Keratinocyte (primary cell): ENCODE measurements around the gene XG. TPM values are rescaled to one million over a fixed set of nuclear protein-coding genes. Genes with fewer than 3 reads are reported as not detected.

Experiments used
- DNase-seq: peaks from one replicate; pipeline ENCODE4 v3.0.0-alpha.2; 2011; ENCODE audit warnings: low read depth, missing footprints, low spot score
- FAIRE-seq: peaks from 2 replicates; lab custom pipeline; 2011; peaks lifted over from hg19 to GRCh38; lab: Jason Lieb, UNC
- H2AFZ ChIP-seq: 2 replicates; pipeline ENCODE4 v1.6.0; 2012; ENCODE audit warnings: low read length, control low read depth, inconsistent platforms; ENCODE audit not compliant: control insufficient read depth
- H3K27ac ChIP-seq: 2 replicates; pipeline ENCODE4 v1.5.1; 2011; ENCODE audit warnings: low read length; ENCODE audit not compliant: control insufficient read depth, insufficient read depth
- H3K27me3 ChIP-seq: 3 replicates; pipeline ENCODE4 v1.6.0; 2011; ENCODE audit warnings: low read length; ENCODE audit not compliant: control insufficient read depth, insufficient read depth; ENCODE audit errors: extremely low read depth
- H3K36me3 ChIP-seq, 2 experiments: 2 replicates in 1 of 2; 3 replicates in 1 of 2; pipeline ENCODE4 v1.5.1; 2011; ENCODE audit warnings: low read length in 2 of 2, mild to moderate bottlenecking in 1 of 2; ENCODE audit not compliant: control insufficient read depth in 2 of 2, insufficient read depth in 2 of 2; ENCODE audit errors: extremely low read depth in 1 of 2
- H3K4me1 ChIP-seq: 3 replicates; pipeline ENCODE4 v1.5.1; 2011; ENCODE audit warnings: low read length; ENCODE audit not compliant: control insufficient read depth, insufficient read depth; ENCODE audit errors: extremely low read depth
- H3K4me2 ChIP-seq: 3 replicates; pipeline ENCODE4 v1.6.0; 2011; ENCODE audit warnings: low read depth, low read length; ENCODE audit not compliant: control insufficient read depth, insufficient read depth; ENCODE audit errors: extremely low read depth
- H3K4me3 ChIP-seq, 3 experiments: fragments of 200-600 bp in 1 of 3; sonication (generic) in 1 of 3; 2 replicates in 2 of 3; 3 replicates in 1 of 3; pipeline ENCODE4 v1.5.1; 2011 to 2016; ENCODE audit warnings: low read length in 3 of 3, mild to moderate bottlenecking in 3 of 3, control low read depth in 2 of 3, inconsistent platforms in 1 of 3, low read depth in 1 of 3, mixed read lengths in 1 of 3, mixed run types in 1 of 3, moderate library complexity in 1 of 3; ENCODE audit not compliant: control insufficient read depth in 2 of 3, insufficient read depth in 2 of 3; ENCODE audit errors: extremely low read depth in 1 of 3
- H3K79me2 ChIP-seq: 2 replicates; pipeline ENCODE4 v1.6.0; 2012; ENCODE audit warnings: low read length; ENCODE audit not compliant: control insufficient read depth, insufficient read depth
- H3K9ac ChIP-seq: 3 replicates; pipeline ENCODE4 v1.6.0; 2011; ENCODE audit warnings: low read length; ENCODE audit not compliant: control insufficient read depth, insufficient read depth; ENCODE audit errors: extremely low read depth
- H3K9me1 ChIP-seq: 3 replicates; pipeline ENCODE4 v1.6.0; 2011; ENCODE audit warnings: low read length; ENCODE audit not compliant: control insufficient read depth, insufficient read depth; ENCODE audit errors: extremely low read depth
- H3K9me3 ChIP-seq: 2 replicates; pipeline ENCODE4 v1.5.1; 2012; ENCODE audit warnings: low read depth, low read length; ENCODE audit not compliant: control insufficient read depth
- H4K20me1 ChIP-seq: 3 replicates; pipeline ENCODE4 v1.6.0; 2011; ENCODE audit warnings: low read length; ENCODE audit not compliant: control insufficient read depth, insufficient read depth; ENCODE audit errors: extremely low read depth
- EZH2 ChIP-seq: IDR thresholded peaks from one replicate; pipeline ENCODE4 v1.6.1; 2012; ENCODE audit warnings: inconsistent platforms, mild to moderate bottlenecking, low read length, moderate library complexity
- dilution Hi-C: fragments of 300-500 bp; cut with MboI; formaldehyde crosslinking; loops from one replicate; pipeline ENCODE4 v1.7.0; 2020; ENCODE audit warnings: low sequenced_read_pairs; ENCODE audit not compliant: extremely low pct_ligation_motif_present
- polyA plus RNA-seq, 5 experiments: library from polyadenylated mRNA; depleted of rRNA in 3 of 5; stranded (reverse) in 3 of 5; stranded (forward) in 1 of 5; unstranded in 1 of 5; fragments of >200 nt; gene quantifications; 1 replicate in 1 of 5; 2 replicates in 3 of 5; 3 replicates in 1 of 5; pipeline versions ENCODE4 v1.2.1 to v1.2.3, GENCODE V29; 2011 to 2012; ENCODE audit warnings: missing spikeins in 2 of 5, low read depth in 1 of 5, low replicate concordance in 1 of 5
- TF ChIP-seq, protein P1 (sequence below), 3 experiments: IDR thresholded peaks in 1 of 3; conservative IDR thresholded peaks in 1 of 3; optimal IDR thresholded peaks in 1 of 3; 2 replicates in 2 of 3; 3 replicates in 1 of 3; pipeline versions ENCODE3 to v1.5.1; 2011; ENCODE audit warnings: low read length in 3 of 3, mild to moderate bottlenecking in 3 of 3, moderate library complexity in 2 of 3, control low read depth in 1 of 3, inconsistent platforms in 1 of 3; ENCODE audit not compliant: insufficient read depth in 2 of 3; ENCODE audit errors: extremely low read depth in 1 of 3

Gene XG
- polyA plus RNA-seq, 1 donor (not counting 4 experiments of a cell fraction or from before 2014, with no cell fraction given): 70.9 TPM

DNA sequence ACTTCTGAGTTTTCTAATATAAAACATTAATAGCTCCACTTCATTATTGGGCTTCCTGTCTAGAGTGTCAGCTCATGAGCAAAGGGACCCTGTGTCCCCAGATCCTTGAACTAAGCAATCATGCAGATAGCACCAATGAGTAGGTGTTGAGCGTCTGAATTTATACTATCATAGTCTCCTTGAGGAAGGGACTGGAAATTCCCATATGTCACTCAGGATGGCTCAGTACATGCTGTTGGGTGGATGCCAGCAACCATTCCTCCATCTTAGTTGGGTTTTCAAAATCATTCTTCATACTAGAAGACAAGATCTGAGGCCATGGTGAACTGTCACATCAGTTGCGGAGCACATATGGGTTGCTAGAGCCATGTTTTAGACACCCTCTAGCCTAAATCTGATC lies 33.0 kb upstream of the XG start:
- H3K4me3 ChIP-seq: no peak overlapping the region
- dilution Hi-C loops: no loop called here
- no peak overlapping the region for H2AFZ ChIP-seq
- no peaks in the 10 kb centered on the region for H3K4me1 ChIP-seq
- DNase-seq (no peak), FAIRE-seq (no peak)
- peaks cover 10% of the 10 kb centered on the region for H3K79me2 ChIP-seq
- no peaks in the 10 kb centered on the region for H3K9me1 ChIP-seq
- H3K9ac ChIP-seq: no peak overlapping the region
- peaks cover 27 to 42% of the 10 kb centered on the region in 2 experiments for H3K36me3 ChIP-seq
- no peaks in the 10 kb centered on the region for H3K27me3 ChIP-seq
- H3K9me3 ChIP-seq: no peaks in the 10 kb centered on the region
- no peaks in the 10 kb centered on the region for H4K20me1 ChIP-seq
- TF ChIP-seq EZH2: no peak
- TF ChIP-seq, protein P1, sequence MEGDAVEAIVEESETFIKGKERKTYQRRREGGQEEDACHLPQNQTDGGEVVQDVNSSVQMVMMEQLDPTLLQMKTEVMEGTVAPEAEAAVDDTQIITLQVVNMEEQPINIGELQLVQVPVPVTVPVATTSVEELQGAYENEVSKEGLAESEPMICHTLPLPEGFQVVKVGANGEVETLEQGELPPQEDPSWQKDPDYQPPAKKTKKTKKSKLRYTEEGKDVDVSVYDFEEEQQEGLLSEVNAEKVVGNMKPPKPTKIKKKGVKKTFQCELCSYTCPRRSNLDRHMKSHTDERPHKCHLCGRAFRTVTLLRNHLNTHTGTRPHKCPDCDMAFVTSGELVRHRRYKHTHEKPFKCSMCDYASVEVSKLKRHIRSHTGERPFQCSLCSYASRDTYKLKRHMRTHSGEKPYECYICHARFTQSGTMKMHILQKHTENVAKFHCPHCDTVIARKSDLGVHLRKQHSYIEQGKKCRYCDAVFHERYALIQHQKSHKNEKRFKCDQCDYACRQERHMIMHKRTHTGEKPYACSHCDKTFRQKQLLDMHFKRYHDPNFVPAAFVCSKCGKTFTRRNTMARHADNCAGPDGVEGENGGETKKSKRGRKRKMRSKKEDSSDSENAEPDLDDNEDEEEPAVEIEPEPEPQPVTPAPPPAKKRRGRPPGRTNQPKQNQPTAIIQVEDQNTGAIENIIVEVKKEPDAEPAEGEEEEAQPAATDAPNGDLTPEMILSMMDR (optimal IDR thresholded peaks at IDR 0.05 in 1 of 3, IDR thresholded peaks at IDR 0.05 in 1 of 3, conservative IDR thresholded peaks at IDR 0.05 in 1 of 3; ENCODE audit: extremely low read depth in 1 of 3, insufficient read depth in 2 of 3, low read length in 3 of 3): no peak
- no peak overlapping the region for H3K27ac ChIP-seq
- H3K4me2 ChIP-seq: no peak overlapping the region

DNA sequence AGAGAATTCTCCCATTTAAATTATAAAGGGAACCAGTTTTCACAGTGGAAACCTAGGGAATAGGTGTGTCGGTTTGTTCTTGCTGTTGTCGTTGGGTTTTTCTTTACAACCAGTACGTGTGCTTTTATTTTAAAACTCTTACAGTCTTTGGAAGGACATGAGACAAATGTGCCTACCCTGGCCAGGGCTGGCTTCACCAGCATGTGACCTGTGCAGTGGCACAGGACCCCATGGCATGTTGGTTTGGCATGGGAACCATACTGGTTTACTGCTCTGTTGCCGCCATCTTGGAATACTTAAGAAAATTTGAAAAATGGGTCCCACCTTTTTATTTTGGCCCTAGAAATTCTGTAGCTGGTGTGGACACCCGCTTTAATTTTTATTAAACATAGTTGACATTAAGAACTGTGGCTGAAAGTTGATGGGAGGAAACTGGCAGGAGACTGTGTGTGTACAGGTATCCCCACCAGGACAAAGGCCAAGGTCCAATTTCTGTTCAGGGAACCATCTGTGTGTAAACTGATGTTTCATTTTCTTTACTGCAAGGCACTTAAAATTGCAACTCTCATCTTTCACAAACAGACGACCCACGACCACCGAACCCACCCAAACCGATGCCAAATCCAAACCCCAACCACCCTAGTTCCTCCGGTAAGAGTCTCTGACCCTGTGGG lies 31.9 kb upstream of the XG start:
- H3K4me1 ChIP-seq: no peaks in the 10 kb centered on the region
- dilution Hi-C loops: no loop called here
- no peaks in the 10 kb centered on the region for H3K27me3 ChIP-seq
- FAIRE-seq (peak; percentile 70), DNase-seq (no peak)
- H3K79me2 ChIP-seq: peaks cover 4% of the 10 kb centered on the region
- H3K9ac ChIP-seq: no peak overlapping the region
- H3K4me3 ChIP-seq: no peak overlapping the region
- no peaks in the 10 kb centered on the region for H4K20me1 ChIP-seq
- H3K27ac ChIP-seq: no peak overlapping the region
- H3K4me2 ChIP-seq: no peak overlapping the region
- H3K9me3 ChIP-seq: no peaks in the 10 kb centered on the region
- no peak overlapping the region for H2AFZ ChIP-seq
- H3K9me1 ChIP-seq: no peaks in the 10 kb centered on the region
- no peak for TF ChIP-seq EZH2
- TF ChIP-seq, protein P1 (optimal IDR thresholded peaks at IDR 0.05 in 1 of 3, IDR thresholded peaks at IDR 0.05 in 1 of 3, conservative IDR thresholded peaks at IDR 0.05 in 1 of 3; ENCODE audit: extremely low read depth in 1 of 3, insufficient read depth in 2 of 3, low read length in 3 of 3): no peak
- H3K36me3 ChIP-seq: peaks cover 27 to 42% of the 10 kb centered on the region in 2 experiments
